Measurements from ENCODE around the gene ACOT13.
"Not testable (repeated sequence)": the region's sequence is repeated elsewhere in the genome, so short reads cannot be mapped to it uniquely, and the experiment has no call there.

Gene ACOT13

GRCh38 chr6:24666641-24667377, at the start of gene ACOT13, which contains the start of gene TDP2:
TSS of gene ACOT13 (plus strand) at chr6:24667077. CDS start at chr6:24667264, 187 bp downstream.
TSS of gene TDP2 (minus strand) at chr6:24666899. CDS start at chr6:24666862, 37 bp downstream.
- peak; percentile 94 for DNase-seq

DNA sequence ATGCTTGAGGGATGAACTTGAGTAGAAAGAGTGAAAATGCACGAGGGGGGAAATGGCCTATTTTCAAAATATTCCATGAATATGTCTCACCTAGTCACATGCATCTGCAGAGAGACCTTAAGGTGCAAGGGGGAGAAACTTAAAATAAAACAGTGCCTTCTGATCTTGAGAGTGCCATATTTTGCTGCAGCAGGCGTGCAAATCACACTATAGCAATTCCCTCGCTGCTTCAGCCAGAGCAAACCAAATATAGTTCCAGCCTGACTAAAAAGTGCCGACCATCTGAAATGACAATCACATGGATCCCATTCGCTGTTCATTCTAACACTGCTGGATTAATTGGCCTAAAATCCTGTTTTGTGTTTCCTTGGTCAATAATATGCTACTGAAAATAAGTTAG, 47.2 kb upstream of the ACOT13 start:
- no peak for DNase-seq

DNA sequence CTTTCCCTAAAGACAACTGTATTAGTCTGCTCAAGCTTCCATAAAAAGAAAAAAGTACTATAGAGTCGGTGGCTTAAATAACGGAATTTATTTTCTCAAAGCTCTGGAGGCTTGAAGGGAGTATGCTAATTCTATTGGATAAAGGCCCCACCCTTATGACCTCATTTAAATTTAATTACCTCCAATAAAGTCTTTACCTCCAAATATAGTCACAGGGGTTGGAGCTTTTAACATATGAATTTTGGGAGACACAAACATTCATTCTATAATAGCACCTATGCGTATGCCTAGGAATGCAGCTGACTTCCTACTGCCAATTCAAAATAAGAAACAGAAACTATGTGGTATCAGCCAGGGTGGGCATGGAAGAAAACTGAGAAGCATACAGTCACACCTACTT, 46.2 kb upstream of the ACOT13 start:
- no peak for DNase-seq

- DNase-seq = no peak
Measured at GRCh38 chr6:24621626-24622289, 45.1 kb upstream of the ACOT13 start.

DNA sequence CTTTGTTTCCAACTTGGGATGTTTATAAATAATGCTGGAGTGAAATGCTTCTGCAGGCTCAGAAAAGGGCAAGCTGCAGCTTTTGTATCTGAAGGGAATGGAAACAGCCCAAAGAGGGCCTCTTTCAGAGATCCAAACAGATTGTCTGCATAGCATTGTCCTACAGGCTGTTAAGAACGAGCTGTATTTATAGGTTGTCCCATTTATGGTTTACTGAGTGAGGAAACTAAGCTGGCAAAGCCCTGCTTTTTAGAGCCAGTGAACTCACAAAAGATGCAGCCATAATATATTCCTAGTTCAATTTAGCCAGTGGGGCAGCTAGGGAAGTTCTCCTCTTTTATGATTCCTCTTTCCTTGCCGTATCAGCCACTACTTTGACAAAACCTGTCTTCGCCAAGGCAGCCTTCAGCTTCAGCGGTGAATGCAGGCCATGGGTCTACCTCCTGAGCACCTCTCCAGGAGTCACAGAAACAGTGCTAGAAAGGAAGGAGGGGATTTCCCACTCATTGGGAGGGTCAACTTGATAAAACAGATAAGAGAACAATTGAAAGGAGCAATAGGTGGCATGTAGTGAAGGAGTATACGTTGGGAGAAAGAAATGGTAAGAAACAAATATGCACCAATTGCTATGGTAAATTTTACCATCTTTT, 35.9 kb upstream of the ACOT13 start:
- DNase-seq = no peak

- DNase-seq = no peak
Measured at GRCh38 chr6:24631671-24632070, 35.2 kb upstream of the ACOT13 start.

GRCh38 chr6:24632573-24632972, 34.3 kb upstream of the ACOT13 start:
- DNase-seq = no peak

GRCh38 chr6:24636681-24637080, 30.2 kb upstream of the ACOT13 start:
- no peak for DNase-seq

DNA sequence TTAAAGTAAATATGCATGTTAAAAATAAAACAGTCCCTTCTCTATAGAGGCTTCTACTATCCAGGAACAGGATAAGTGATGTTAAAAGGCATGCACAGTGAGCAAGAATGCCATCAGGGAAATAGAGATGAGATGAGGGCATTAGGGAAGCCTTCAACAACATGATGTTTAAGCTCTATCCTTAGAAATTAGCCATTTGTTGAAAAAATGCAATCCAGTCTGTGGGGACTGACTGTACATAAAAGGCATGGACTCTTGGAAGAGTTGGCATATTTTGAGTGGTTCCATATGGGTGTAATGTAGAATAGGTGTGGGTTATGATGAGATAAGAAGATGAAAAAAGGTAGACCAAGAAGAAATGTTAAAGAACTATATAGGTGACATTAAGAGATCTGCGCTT, 26.7 kb upstream of the ACOT13 start:
- no peak for DNase-seq

- DNase-seq = not testable (repeated sequence)
Measured at GRCh38 chr6:24640631-24641030, 26.2 kb upstream of the ACOT13 start.

GRCh38 chr6:24642061-24642460, 24.8 kb upstream of the ACOT13 start:
- no peak for DNase-seq

- no peak for DNase-seq
Measured at GRCh38 chr6:24643920-24644319, 23.0 kb upstream of the ACOT13 start.

DNA sequence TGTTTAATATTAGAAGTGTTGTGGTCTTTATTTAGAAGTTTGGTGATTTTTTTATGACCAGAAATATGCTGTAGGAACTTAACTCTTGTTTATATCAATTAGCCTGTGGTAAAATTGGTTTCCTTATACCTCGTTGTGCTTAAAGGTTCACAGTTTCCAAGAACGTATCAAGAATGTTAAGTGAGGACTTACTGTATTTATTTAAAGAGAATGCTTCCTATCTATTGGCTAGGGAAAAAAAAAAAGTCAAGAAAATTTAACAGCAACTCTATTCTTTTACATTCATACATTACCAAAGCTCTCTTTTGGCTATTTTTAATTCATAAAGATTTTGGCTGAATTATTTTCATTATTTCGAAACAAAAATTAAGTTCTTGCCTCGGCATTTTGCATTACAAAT, 22.5 kb upstream of the ACOT13 start:
- DNase-seq = no peak

- no peak for DNase-seq
Measured at GRCh38 chr6:24646771-24647170, 20.1 kb upstream of the ACOT13 start.

DNA sequence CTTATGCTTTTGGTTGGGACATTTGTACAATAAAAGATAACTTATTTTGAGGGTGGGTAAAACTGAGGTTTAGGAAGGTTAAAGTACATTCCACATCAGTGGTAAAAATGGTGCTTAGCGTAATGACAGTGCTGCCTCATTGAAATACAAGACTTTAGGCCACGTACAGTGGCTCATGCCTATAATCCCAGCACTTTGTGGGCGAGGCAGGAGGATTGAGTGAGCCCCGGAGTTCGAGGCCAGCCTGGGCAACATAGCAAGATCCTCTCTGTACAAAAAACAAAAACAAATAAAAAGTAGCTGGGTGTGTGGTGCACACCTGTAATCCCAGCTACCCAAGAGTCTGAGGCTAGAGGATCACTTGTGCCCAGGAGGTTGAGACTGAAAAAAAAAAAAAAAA, 18.6 kb upstream of the ACOT13 start:
- no peak for DNase-seq

DNA sequence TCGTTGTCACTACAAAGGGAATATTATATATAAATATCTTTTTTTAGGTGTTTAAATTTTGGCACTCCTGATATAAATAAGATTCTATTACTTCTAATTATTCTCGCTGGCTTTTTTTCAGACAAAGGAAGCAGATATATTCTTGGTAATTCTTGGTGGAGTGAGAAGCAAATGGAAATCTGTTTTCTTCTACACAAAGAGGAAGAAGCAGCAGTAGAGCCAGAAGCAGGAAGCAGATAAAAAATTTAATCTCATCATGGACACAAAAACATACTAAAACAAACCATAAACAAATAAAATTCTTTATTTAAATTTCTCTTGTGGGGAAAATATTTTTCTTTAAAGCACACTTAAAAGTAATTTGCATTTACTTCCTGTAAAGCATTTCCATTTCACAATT, 17.2 kb upstream of the ACOT13 start:
- no peak for DNase-seq

DNA sequence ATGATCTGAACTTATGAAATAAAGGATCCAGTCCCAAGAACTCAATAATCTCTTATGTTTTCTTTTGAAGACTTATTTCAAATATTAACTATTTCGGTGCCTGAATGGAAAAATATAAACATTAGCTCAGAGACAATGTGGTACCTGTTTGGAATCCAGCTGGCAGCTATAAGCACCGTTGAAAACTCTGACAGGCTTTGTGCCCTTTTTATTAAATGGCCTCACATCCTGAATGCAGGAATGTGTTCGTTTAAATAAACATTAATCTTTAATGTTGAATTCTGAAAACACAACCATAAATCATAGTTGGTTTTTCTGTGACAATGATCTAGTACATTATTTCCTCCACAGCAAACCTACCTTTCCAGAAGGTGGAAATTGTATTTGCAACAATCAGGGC, 16.5 kb upstream of the ACOT13 start:
- no peak for DNase-seq

GRCh38 chr6:24655215-24655614, 11.7 kb upstream of the ACOT13 start:
- no peak for DNase-seq

GRCh38 chr6:24658573-24659560, 8.0 kb upstream of the ACOT13 start:
- DNase-seq = no peak

GRCh38 chr6:24659561-24659960, 7.3 kb upstream of the ACOT13 start:
- DNase-seq = no peak

DNA sequence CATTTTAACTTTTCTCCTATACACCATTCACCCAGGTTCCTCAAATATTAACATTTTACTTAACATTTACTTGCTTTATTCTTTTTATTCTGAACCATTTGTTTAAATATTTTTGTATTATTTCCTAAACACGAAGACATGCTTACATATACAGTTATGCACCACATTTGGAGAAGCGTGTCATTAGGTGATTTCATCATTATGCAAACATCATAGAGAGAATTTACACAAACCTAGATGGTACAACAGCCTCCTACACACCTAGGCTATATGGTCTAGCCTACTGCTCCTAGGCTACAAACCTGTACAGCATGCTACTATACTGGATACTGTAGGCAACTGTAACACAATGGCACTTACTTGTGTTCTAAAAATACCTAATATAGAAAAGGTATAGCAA, 6.8 kb upstream of the ACOT13 start:
- DNase-seq = no peak

DNA sequence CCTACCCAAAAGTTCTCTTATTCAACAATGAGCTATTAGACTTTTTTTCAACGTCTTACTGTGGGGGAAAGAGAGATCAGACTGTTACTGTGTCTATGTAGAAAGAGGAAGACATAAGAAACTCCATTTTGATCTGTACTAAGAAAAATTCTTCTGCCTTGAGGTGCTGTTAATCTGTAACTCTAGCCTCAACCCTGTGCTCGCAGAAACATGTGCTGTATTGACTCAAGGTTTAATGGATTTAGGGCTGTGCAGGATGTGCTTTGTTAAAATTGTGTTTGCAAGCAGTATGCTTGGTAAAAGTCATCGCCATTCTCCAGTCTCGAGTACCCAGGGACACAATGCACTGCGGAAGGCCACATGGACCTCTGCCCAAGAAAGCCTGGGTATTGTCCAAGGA, 5.1 kb upstream of the ACOT13 start:
- DNase-seq = not testable (repeated sequence)

GRCh38 chr6:24662236-24662635, 4.6 kb upstream of the ACOT13 start:
- no peak for DNase-seq

All from activated CD8-positive, alpha-beta memory T cell treated with anti-CD3 and anti-CD28 coated beads, Interleukin-2, amount 50 U/mL, for 4 hours (primary cell).